Astrocyte (in vitro differentiated cells and primary cell): Measurements from ENCODE around the gene PHKG1.
"Not testable (repeated sequence)": the region's sequence is repeated elsewhere in the genome, so short reads cannot be mapped to it uniquely, and the experiment has no call there.

ENCODE experiments used
- EZH2 ChIP-seq: IDR thresholded peaks from 2 replicates; pipeline ENCODE4 v1.6.1; 2012; ENCODE audit warnings: mild to moderate bottlenecking, low read length, inconsistent platforms; ENCODE audit not compliant: insufficient read depth
- TF ChIP-seq, protein P1 (sequence below): IDR thresholded peaks from 2 replicates; pipeline ENCODE4 v1.5.1; 2011; ENCODE audit warnings: low read depth, mild to moderate bottlenecking, inconsistent platforms, low read length, moderate library complexity; ENCODE audit not compliant: insufficient read depth

GRCh38 chr7:56104138-56104537 is 11.4 kb upstream of the PHKG1 start:
- TF ChIP-seq, protein P1, sequence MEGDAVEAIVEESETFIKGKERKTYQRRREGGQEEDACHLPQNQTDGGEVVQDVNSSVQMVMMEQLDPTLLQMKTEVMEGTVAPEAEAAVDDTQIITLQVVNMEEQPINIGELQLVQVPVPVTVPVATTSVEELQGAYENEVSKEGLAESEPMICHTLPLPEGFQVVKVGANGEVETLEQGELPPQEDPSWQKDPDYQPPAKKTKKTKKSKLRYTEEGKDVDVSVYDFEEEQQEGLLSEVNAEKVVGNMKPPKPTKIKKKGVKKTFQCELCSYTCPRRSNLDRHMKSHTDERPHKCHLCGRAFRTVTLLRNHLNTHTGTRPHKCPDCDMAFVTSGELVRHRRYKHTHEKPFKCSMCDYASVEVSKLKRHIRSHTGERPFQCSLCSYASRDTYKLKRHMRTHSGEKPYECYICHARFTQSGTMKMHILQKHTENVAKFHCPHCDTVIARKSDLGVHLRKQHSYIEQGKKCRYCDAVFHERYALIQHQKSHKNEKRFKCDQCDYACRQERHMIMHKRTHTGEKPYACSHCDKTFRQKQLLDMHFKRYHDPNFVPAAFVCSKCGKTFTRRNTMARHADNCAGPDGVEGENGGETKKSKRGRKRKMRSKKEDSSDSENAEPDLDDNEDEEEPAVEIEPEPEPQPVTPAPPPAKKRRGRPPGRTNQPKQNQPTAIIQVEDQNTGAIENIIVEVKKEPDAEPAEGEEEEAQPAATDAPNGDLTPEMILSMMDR, result not testable (repeated sequence)
- not testable (repeated sequence) for TF ChIP-seq EZH2
